Activated gamma-delta T cell treated with anti-CD3 and anti-CD28 coated beads, Interleukin-2, amount 50 U/mL, for 16 hours (primary cell): Measurements from ENCODE around the gene AKR1C3.
"Not testable (repeated sequence)": the region's sequence is repeated elsewhere in the genome, so short reads cannot be mapped to it uniquely, and the experiment has no call there.

Source experiments
- DNase-seq: peaks from one replicate; pipeline ENCODE4 v3.0.0-alpha.2; 2020; ENCODE audit warnings: low read depth

The AKR1C3 gene

DNA sequence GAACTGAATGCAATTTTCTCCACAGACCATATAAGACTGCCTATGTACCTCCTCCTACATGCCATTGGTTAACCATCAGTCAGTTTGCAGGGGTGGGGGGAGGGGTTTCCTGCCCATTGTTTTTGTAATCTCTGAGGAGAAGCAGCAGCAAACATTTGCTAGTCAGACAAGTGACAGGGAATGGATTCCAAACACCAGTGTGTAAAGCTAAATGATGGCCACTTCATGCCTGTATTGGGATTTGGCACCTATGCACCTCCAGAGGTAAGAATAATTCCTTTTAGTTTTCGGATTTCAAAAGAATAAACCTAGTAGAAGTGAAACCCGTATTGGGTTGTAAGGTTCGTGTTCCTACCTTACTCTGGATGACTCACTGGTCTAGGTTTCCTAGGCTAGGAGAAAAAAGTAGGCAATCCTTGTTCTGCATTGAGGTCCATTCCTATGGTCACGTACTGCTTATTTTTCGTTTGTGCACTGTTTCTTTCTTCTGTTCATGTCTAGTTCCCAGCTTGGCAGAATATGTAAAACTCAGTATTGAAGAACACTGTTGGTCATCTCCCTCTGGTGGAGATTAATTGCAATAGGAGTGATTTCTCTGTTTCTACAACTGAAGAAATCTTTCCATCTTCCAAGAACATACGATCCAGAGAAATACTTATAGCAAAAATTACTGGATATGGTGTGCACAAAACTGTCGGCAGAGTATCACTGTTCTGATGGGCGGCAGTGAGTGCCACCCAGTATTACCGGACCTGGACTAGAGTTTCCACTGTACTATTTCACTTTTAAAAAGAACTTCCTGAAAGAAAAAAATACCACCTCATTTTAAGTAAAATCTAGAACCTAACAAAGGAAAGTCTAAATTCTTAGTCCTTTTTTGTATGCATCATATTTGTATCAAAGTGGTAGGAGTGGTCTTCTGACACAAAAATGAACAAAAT, at the start of gene AKR1C3:
Gene AKR1C3, plus strand, starts transcription at position 150 of the 941 bp plus-strand sequence. Its CDS starts 31 bp downstream, at position 181.
- DNase-seq = no peak

DNA sequence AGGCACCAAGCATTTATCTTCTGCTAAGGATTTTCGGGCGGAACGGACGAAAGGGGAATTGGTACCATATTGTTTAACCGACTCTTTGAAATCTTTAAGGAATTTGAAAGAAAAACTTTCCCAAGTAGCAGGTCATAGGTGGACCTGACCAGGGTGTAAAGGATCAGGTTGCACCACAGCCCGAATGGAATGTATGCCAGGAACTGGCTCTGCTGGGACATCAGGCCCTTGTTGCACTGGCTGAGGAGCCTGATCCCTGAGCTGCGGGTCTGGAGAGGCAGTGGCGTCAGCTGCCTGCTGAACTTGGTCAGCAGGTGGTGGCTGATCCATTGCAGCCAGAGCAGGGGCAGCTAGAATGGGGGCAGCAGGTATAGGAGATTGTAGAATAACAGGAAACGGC, 49.1 kb upstream of the AKR1C3 start:
- DNase-seq = no peak

- no peak for DNase-seq
Observed at GRCh38 chr10:5046410-5046809, 47.8 kb upstream of the AKR1C3 start.

GRCh38 chr10:5047055-5047454, 47.2 kb upstream of the AKR1C3 start:
- not testable (repeated sequence) for DNase-seq

DNA sequence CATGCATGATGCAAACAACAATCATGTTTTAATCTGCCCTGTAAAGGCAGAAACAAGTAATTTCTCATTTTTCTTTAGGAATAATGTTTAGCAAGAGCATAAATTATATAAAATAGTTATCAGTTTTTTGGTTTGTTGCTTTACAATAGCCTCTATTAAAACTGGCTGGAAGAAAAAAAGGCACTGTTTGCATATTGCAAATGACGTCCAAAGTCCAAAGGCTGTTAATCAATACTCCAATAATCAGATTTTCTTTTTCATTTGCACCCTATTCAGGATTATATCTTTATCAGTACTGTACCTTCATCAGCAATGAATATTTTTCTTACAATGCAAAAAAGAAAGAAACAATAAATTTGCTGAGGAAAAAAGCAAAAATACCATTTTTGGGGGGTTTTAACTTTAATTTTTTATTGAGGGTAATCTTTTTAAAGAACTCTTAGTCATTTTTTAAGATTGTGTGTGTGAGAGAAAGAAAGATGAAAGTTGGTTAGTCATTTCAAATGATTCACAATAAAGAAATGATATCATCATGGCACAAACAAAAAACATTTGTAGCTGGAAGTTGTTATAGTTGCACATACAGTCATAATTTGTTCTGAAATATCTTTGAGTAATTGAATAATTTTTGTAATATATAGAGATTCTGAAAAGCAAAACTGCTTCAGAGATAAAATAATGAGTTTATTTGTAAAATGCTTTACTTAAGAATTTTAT, 46.1 kb upstream of the AKR1C3 start:
- DNase-seq = no peak

- DNase-seq = not testable (repeated sequence)
Observed at GRCh38 chr10:5052951-5053500, 41.2 kb upstream of the AKR1C3 start.

GRCh38 chr10:5054831-5055230, 39.4 kb upstream of the AKR1C3 start:
- DNase-seq = not testable (repeated sequence)

- DNase-seq = not testable (repeated sequence)
Observed at GRCh38 chr10:5059267-5059666, 34.9 kb upstream of the AKR1C3 start.

DNA sequence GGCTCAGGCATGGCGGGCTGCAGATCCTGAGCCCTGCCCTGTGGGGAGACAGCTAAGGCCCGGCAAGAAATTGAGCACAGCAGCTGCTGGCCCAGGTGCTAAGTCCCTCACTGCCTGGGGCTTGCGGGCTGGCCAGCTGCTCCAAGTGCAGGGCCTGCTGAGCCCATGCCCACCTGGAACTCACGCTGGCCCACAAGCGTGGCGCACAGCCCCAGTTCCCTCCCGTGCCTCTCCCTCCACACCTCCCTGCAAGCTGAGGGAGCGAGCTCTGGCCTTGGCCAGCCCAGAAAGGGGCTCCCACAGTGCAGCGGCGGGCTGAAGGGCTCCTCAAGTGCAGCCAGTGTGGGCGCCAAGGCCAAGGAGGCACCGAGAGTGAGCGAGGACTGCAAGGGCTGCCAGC, 33.4 kb upstream of the AKR1C3 start:
- DNase-seq = not testable (repeated sequence)

- DNase-seq = no peak
Observed at GRCh38 chr10:5064656-5065055, 29.6 kb upstream of the AKR1C3 start.

DNA sequence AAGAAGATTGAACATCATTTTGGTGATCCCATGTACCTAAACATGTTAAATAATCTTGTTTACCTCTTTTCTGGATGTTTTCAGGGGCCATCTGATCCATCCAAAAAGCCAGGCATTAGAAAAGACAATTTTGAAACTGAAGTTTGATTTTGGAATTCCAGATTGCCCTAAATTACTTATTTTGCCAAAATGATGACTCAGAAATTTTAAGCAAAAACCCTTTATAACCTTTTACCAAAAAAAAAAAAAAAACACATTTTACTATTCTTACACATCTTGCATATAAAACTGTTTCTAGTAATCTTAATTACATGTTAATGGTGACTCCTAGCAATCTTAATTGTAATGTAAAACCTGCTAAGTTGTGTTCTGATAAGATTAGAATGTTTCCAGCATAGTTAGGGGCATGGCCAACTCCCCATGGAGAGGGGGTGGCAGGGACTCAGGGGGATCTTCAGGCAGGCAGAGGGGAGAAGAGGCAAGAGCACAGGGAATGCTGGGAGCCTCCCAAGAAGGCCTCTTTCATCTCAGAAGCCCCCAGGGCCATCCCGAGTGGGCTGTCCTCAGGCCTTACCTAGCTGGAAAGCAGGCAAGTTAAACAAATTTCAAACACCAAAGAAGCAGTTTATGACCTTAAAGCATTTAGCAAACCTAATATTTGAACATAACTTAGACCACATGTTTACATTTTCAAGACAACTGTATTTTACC, 25.8 kb upstream of the AKR1C3 start:
- no peak for DNase-seq

GRCh38 chr10:5070648-5071410, 23.4 kb upstream of the AKR1C3 start:
- no peak for DNase-seq

DNA sequence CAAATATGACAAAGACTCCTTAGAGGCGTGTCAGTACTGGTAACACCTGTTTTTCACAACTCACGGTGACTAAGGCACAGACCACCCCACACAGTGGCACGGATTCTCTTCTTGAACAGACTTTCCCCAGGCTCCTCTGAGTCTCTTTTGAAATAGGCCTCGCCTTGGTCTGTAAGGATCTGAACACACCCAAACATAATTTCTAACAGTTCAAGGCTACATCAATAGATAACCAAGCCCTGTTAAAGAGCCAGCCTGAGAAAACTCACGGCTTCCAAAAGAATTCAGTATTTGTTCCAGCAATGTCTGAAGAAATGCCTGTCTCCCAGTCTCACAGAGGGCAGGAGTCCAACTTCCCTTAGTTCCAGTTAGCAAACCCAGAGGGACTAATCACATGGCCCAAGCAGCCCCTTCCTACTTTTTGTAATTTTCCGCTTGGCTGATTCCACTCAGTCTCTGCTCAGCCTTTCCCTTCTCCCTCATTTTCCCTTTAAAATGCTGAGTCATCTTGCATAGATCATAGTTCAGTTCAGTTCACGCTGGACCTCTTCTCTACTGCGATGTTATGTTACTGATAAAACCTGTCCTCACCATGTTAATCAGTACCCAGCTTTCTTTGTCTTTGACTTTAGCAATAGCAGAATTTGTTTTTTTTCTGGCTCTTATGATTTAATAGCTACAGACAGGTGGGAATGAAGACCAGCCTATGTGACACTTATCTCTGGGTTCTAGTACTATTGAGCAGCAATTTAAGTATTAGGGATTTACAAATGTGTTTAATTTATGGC, 22.6 kb upstream of the AKR1C3 start:
- DNase-seq = no peak

DNA sequence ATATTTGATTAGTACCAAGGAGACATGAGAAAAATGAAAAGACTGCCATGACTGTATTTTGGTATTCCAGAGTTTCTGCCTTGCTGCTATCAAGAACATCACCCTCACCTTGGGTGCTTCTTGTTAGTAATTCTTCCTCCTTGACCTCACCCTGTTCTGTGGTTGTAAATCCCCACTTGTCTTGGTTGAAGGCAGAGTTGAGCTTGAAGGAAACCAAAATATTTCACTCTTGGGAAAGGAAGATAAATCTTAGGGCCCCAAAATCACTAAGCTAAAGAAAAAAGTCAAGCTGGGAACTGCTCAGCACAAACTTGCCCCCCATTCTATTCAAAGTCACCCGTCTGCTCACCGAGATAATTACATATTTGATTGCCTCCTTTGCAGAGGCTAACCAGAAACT, 20.6 kb upstream of the AKR1C3 start:
- DNase-seq = no peak

DNA sequence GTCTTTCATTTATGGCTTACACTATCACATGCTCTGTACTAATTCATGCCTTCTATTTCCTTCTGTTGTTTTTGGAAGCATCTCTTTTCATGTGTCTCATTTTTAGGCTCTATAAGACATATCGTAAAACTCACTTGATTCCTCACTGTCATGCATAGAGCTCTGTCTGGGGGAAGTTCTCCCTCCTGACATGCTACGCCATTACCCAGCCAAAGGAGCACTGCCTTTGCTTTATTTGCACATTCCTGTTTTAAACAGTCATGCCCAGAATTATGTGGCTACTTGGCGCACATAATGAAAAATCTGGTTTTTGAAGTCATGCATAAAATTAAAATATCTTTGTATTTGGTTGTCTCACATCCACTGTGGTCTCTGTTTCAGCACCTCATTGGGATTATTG, 17.6 kb upstream of the AKR1C3 start:
- no peak for DNase-seq

DNA sequence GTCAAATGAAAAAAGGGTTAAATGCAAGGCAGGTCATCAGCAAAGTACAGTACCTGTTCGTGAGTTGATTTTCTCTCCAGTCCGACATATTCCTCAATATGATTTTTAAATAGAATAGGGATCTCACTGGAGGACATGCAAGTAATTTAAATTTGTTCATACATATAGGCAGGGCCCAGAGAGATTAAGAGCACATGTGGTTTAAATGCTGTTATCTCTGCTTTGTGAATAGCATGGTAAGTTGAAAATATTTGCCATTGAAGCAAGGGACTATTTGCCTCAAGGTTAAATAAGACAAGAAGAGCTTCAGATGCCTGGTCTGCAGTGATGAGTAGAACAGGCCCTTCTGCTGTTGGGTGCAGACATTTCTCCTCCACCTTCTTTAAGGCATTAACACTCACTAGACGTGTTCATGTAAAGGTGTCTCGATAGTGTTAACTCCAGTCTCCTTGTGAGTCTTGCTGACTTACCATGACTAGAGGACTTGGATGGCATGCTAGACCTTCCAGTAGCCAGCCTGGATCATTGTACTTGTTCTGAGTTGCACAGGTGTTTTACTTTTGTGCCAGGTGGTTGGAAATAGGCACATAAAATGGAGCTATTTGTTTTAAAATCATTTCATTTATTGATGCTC, 15.6 kb upstream of the AKR1C3 start:
- no peak for DNase-seq

DNA sequence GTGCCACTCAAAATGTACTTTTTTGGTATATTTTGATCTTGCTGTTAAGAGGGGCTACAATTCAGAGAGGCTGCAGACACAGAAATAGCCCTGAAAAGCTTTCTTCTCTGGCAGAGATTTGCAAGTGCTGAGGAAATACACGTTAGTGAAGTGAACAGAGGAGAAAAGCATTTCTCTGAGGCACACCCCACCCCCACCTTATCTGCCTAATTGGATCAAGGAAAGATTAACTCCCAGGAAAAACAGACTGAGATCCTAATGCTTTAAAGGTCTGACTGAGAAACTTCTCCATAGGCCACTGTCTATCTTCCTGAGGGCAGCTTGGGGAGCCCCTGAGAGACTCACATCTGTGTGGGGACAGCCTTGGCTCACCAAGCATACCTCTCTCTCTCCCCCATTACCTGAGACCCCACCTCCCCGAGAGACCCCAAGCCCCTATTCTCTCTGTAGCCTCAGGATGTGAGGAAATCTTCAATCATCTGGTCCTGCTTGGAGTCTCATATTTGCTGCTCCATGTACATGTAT, 14.8 kb upstream of the AKR1C3 start:
- DNase-seq = no peak

DNA sequence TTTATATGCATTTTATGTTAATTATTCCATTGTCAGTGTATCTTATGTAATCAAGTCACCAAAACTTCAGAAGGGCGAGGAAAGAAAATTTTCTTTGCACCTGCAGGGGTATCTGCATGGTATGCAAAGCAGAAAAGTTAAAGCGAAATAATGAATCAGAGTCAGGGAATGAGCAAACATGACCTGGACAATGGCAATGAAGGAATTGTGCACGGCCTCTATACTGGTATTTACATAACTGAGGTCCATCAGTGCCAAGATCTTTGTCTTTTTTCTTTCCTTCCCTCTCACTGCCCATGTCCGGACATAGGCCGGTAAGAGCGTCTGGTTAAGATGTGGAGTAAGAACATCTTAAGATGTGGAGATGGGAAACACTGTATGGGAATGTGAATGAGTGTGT, 14.4 kb upstream of the AKR1C3 start:
- DNase-seq = no peak

DNA sequence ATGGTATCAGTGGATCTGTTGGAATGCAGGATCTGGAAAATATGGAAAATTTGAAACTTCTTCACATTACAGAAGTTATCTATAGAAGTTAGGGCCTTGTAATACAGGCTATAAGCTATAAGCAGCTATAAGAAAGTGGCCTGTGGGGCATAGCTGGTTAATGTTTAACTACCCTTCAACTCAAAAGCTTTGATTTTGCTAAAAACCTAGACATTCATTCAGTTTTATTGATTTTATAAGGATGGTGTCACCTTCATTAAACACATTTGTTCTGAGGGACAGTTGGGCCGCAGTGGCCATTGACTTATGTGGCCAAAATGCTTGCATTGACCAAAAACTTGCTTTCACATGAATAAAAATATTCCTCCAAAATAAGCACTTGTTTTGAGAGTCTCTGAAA, 13.1 kb upstream of the AKR1C3 start:
- no peak for DNase-seq

- DNase-seq = no peak
Observed at GRCh38 chr10:5088703-5089261, 5.4 kb upstream of the AKR1C3 start.
